SIG-M5 (cell line): ENCODE measurements around the gene ARSK.

Experiments used
- DNase-seq: peaks from one replicate; lab custom pipeline; 2025; lab: John Stamatoyannopoulos, UW

Gene ARSK

DNA sequence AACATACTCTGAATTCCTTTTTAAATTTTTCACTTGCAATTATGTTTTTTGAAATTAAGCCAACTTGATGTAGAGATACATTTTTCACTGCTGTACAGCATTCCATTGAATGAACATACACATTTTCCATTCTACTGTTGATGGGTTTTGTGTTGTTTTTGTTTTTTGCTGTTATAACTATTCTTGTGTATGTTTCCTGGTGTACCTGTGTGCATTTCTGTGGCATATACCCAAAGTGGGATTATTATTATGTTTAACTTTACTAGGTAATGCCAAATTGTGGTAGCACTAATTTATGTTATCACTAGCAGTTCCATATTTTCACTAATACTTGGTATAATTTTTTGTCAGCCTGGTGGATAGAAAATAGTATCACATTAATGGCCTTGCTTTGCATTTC lies 94.4 kb downstream of the ARSK start:
- no peak for DNase-seq

DNA sequence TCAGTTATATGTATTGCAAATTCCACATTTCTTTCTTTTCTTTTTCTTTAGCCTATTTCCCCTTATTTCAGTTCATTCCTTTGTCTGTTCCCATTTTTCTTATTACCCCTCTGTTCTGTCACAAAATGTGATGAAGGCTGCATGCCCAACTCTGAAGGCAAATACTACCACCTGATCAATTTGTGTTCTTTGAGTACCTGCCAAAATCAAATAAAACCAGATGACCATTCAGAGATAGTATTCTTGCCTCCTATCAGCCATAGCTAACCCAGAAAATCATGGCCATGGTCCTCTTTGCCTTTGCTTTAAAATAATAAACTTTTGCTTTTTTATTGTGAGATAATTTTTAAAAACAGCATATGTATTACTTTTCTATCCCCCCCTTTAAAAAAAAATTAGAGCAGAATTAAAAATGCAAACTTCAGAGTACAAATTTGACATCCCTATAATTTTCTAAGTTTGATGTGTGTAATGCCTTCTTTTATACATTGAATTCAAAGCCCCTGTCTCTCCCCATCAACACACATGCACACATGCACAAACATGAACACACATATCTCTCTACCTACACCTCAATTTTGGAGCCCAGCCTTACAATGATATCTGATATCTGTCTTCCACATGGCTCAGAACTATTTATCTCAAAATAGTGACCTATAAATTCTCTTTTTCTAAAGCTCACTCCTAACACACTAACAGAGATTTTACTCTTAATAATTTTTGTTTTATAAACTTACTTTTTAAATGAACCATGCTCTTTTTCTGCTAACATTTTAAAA lies 95.1 kb downstream of the ARSK start:
- no peak for DNase-seq

DNA sequence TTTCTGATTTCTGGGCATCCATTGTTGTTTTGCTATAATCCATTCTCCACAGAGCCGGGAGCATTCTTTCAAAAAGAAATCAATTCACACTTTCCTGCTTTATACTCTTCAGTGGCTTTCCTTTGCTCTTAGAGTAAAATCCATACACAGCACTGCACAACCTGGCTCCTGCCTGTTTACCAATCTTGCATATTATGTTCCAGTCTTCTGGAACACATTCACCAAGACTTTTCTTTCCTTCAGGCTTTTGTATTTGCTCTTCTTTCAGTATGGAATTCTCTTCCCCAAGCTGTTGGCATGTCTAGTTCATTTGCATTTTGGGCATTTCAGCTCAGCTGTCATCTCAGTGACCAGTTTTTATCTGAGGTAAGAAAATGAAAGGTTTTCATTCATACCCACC lies 97.9 kb downstream of the ARSK start:
- DNase-seq: no peak

DNA sequence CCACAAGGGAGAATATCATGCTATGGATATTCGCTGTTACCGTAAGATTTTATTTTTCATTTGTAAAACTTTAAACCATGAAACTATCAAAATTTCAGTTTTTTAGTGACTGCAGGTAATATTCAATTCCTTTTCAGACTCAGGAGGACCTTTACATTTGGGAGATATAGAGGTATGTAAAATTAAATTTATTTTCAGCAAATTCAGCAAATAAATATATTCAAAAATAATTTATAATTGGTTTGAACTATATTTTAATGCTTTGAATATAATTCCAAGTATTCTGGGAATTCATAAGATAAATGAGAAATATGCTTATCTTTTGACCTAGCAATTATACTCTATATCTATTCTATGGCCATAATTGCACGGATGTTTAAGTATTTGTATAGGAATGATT lies 99.3 kb downstream of the ARSK start:
- DNase-seq: no peak
